HG03280 (cell line): ENCODE results near the gene TTLL12.

Experiments
- ATAC-seq: cut with Tn5 transposase; IDR thresholded peaks from one replicate; pipeline ENCODE4 v1.9.1; 2021; ENCODE audit warnings: mild to moderate bottlenecking, moderate library complexity; ENCODE audit not compliant: unreplicated experiment

Gene TTLL12

GRCh38 chr22:43200555-43200954, 13.6 kb upstream of the TTLL12 start:
- ATAC-seq = no peak

GRCh38 chr22:43200031-43200430, 13.1 kb upstream of the TTLL12 start:
- ATAC-seq = no peak

GRCh38 chr22:43199541-43199940, 12.6 kb upstream of the TTLL12 start:
- ATAC-seq = no peak

DNA sequence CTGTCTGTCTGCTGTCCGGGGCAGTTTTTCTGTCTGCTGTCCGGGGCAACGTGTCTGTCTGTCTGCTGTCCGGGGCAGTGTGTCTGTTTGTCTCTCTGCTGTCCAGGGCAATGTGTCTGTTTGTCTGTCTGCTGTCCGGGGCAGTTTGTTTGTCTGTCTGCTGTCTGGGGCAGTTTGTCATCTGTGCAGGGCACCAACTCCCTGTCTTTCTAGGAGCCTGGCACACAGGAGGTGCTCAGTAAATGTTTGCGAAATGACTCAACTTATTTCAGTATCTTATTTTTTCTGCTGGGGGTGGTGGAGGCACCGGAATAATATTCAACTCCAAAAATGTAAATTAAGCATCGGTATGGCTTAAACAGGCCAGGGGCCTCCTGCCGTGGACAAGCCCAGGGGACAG, 12.0 kb upstream of the TTLL12 start:
- ATAC-seq = no peak

DNA sequence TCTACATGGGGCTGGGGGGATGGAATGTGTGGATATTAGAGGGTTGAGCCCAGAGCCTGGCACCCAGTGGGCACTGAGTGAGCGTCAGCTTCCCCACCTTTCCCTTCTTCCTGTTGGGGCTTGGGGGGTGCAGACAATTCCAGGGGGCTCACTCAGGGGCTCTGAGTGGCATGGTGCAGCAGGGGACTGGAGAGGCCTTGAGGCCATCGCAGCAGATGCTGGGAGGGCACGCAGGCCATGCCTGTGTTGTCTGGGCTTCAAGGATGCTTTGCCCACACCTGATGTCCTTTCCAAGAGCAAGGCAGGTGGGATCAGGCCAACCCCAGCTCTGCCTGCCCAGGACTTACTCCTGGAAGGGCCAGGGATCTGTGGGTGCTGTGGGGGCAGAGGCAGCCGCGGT, 11.2 kb upstream of the TTLL12 start:
- no peak for ATAC-seq

DNA sequence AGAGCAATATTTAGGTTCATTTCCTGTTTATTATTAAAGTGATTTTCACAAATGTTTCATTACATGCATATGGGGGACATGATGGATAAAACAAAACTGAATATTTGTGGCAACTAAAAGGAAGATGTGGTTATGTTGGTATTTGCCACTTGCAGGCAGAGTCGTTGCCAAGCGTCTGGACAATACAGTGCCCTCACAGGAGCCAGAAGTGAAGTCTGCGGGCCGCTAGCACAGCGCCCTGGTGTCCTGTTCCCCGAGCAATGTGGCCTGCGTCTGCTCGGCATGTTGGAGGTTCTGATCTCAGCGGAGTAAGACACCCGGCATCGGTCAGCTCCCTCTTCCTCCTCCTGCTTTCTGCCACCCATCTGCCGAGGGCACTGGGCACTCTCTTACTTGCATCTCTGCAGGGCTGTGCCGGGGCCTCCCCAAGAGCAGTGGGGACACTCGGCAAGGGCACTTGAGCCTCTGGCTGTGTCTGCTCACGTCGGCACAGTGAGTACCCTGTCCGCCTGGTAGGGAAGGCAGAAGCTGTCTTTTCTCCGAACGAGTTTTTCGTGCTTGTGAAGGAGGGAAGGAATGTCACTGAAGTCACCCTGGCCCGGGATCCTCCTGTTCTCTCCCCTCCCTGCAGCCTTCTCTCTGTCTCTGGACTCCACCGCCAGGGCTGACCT, 10.5 kb upstream of the TTLL12 start:
- no peak for ATAC-seq

DNA sequence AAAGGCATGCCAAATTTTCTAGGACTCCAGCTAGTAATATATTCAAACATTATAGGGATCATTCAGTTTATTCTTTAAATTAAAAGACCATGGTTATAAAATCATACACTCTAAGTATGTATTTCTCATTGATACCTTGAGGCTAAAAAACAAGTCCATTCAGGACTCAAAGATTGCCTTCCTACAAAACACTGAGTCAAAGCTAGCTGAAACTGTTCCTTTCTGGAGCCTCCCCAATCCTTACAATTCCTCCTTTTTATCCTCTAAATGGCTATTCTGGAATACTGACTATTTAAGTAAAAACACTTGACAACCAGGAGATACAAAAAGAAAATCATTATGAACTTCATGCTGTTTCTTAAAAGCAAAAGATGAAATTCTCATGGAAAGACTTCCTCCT, 4.9 kb upstream of the TTLL12 start:
- ATAC-seq = no peak

DNA sequence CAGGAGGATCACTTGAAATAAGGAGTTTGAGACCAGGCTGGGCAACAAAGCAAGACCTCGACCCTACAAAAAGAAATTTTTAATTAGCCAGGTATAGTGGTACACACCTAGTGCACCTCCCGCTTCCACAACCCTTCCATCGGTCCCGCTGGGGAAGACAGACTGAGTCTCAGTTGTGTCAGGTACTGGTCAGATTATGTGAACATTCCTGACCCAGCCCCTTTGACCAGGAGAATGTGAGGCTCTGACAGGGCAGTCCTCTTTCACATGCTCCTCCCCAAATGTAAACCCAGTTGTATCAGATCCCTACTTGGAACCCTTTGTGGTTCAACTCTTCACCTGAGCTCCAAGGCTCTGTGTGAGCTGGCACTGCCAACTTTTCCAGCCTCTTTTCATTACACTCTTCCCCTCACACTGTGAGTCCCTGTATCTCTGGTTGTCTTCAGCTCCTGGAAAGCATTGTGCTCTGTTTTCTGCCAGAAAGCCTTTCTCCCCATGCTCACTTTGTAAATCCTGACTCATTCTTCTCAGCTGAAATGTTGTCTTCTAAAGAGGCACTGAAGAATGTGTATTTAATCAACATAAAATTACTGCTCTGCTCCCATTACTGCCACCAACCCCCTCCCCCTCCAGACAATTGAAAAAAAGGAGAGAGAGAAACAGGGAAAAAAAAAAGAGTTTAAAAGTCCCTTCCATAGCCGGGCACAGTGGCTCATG, 2.1 kb upstream of the TTLL12 start:
- ATAC-seq = no peak

- peak; percentile 85 for ATAC-seq
Measured at GRCh38 chr22:43187171-43188099, 501 bp upstream of the TTLL12 start.

DNA sequence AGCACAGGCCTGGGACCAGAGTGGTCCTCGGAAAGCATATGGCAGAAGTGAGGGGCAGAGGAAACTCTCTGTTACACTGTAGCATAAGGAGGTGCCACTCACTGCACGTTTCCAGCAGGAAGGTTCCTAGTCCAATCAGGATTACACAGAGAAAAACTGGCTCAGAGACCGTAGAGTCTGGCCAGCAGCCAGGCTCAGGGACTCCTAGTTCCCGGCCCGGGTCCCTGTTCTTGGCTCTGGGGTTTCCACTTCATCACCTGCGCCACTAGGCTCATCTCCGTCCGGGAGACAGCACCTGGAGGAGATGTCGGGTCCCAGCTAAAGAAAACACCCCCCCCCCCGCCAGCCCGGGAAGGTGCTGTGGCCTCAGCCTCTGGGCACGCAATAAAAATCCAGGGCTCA, 1.1 kb downstream of the TTLL12 start:
- no peak for ATAC-seq

GRCh38 chr22:43183496-43184277, 3.2 kb downstream of the TTLL12 start:
- ATAC-seq = no peak

DNA sequence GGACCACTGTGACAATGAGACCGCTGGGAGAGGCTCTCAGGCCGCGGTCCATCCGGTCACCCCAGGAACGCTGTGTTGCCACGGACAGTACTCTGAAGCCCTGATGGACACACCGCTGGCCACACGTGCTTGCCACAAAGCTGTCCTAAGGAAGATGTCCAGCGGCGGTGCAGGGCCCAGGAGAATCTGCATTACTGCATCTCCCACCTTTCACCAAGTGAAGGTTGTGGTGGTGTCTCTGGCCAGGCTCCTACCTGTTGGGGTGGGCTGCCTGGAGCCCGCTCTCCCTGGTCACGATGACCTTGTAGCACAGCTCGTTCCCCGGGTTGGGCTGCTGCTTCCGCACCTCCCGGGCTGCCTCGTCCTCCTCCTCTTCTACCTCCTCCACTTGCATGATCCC, 4.2 kb downstream of the TTLL12 start:
- ATAC-seq = no peak

DNA sequence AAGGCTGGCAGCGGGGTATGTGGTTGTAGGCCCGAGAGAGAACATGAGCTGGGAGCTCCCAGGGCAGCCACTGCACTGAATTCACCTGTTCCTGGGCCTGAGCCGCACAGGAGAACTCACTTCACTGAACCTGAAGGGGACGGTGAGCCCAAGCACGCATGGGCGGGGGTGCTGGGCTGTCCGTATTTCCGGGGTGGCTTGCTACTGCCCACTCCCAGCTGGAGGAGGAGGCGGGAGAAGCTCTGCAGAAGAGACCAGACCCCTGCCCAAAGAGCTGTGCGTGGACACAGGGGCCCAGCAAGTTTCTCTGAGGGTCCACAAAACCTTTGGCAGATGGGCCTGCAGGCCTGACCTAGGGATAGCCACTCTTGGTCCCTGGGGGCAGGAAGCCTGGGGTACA, 4.8 kb downstream of the TTLL12 start:
- no peak for ATAC-seq

- no peak for ATAC-seq
Measured at GRCh38 chr22:43181321-43182076, 5.4 kb downstream of the TTLL12 start.

DNA sequence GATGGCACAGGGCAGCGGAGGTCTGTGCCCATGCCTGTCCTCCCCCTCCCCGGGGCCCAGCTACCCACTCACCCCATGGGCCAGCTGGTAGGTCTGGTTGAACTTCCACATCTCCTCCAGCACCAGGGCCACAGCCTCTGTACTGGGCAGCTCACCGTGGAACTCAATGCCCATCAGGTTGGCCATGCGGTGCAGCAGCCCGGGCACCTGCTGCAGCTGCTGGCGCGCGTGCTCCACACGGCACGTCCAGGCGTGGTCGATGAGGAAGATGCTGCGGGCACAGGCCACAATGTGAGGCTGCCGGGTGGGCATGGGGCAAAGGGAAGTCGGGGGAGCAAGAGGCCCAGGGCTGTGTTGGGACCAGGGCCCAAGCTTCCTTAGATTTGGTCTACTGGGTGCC, 6.3 kb downstream of the TTLL12 start:
- no peak for ATAC-seq

GRCh38 chr22:43179911-43180195, 7.1 kb downstream of the TTLL12 start:
- no peak for ATAC-seq

DNA sequence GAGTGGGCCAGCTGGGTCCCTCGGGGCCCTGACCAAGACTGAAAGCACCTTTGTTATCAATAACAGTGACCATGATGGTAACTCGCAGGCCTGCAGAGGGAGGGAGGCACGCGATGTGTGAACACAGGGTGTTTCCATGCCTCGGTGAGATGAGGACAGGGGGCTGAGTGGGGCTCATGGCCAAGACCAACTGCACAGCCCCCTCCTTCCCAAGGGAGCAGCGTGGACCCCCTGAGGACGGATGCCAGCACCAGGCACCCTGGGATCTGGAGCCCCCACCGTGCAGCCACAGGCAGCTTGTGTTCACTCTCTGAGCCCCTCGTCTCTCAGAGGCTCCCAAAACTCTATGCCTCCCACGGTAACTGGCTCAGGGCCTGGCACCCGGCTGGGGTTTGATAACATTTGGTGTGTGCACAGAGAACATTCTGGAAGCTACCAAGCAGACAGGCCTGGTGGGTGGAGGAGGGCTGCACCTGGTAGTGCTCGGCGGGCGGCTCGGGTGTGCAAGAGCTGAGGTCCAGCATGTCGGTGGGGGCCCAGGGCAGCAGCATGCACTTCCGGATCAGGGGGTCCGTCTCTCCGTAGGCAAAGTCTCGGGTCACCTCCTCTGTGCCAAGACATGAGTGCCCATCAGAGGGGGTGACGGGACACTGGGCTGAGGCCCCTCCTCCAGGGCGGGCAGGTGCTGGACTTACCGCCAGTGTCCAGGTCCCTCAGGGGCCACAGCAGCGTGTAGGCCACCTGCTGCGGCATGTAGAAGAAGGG, 7.6 kb downstream of the TTLL12 start:
- no peak for ATAC-seq

DNA sequence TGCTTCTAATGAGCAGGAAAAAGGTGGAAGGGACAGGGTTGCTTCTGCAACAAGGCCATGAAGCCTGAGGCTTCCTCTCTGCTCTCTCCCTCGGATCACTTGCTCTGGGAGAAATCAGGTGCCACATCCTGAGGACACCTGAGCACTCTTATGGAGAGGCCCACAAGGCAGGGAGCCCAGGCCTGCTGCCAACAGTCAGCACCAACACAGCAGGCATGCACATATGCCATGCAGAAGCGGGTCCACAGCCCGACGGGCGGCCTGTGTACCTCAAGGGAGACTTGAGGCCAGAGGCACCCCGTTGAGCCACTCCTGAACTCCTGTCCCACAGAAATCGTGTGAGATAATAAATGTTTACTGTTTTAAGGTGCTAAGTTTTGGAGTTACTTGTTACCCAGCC, 9.5 kb downstream of the TTLL12 start:
- no peak for ATAC-seq

GRCh38 chr22:43176090-43176489, 10.8 kb downstream of the TTLL12 start:
- ATAC-seq = no peak
